ENCODE measurements around the gene GAS2L3. TPM values are rescaled to one million over a fixed set of nuclear protein-coding genes. Genes with fewer than 3 reads are reported as not detected.

Gene GAS2L3
- total RNA-seq, 1 donor from 2014 or later = 34.1 TPM

GRCh38 chr12:100674036-100674888, 100.8 kb downstream of the GAS2L3 start:
- no peak overlapping the region for H3K27ac Mint-ChIP-seq (ENCODE audit: unreplicated experiment)
- H3K36me3 Mint-ChIP-seq (ENCODE audit: low read depth) = no peaks in the 10 kb centered on the region
- no peak for TF ChIP-seq CTCF (conservative IDR thresholded peaks at IDR 0.05)
- no peak for DNase-seq (ENCODE audit: low read depth, low spot score)
- H3K9me3 Mint-ChIP-seq = no peaks in the 10 kb centered on the region
- H3K27me3 Mint-ChIP-seq (ENCODE audit: low read depth) = peaks cover 9% of the 10 kb centered on the region
- H3K4me3 Mint-ChIP-seq = no peak overlapping the region
- H3K4me1 Mint-ChIP-seq = no peaks in the 10 kb centered on the region

Other genes with a start within 250 kb of the GAS2L3 start
- not detected in 2 replicates for gene SLC17A8, start 216.6 kb upstream of the GAS2L3 start, total RNA-seq
- gene NR1H4, start 99.8 kb upstream of the GAS2L3 start, total RNA-seq = not detected in 2 replicates
- gene ANO4, start 221.1 kb downstream of the GAS2L3 start, total RNA-seq = 0.23 and 0.61 TPM in 2 replicates

Data from neural crest cell (in vitro differentiated cells).